Measurements from ENCODE around the gene EFNB3.

DNA sequence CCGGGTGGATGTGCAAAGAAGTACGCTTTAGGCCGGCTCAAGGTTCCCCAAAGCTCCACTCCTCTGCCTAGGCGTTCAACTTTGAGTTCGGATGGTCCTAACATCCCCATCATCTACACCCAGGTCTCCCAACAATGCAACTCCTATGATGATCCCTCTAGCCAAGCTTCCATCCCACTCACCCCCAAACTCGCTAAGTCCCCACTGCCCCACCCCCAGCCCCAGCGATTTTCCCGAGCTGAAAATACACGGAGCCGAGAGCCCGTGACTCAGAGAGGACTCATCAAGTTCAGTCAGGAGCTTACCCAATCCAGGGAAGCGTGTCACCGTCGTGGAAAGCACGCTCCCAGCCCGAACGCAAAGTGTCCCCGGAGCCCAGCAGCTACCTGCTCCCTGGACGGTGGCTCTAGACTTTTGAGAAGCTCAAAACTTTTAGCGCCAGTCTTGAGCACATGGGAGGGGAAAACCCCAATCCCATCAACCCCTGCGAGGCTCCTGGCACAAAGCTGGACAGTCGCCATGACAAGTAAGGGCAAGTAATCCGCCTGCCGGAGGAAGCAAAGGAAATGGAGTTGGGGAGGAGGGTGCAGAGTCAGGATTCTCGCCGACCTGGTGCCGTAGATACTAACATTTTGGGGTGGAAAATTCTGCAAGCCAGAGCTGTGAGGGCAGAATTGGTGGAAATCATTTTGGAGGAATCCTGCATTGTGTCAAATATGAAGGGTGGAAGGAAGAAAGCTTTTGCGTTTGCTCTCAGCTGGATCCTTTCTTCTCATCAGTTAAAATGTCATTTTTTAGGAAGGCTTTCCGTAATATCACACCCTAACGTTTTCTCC, 17.7 kb upstream of the EFNB3 start, which contains the start of gene TP53:
- 0 out of 3 replicates have a peak, but pooled peaks of 1 of the 2 experiments have one; percentile 10 for TF ChIP-seq EP300 (IDR thresholded peaks at IDR 0.05; ENCODE audit: borderline replicate concordance in 1 of 2, low read depth in 2 of 2, low read length in 2 of 2)
- TF ChIP-seq, protein P1, sequence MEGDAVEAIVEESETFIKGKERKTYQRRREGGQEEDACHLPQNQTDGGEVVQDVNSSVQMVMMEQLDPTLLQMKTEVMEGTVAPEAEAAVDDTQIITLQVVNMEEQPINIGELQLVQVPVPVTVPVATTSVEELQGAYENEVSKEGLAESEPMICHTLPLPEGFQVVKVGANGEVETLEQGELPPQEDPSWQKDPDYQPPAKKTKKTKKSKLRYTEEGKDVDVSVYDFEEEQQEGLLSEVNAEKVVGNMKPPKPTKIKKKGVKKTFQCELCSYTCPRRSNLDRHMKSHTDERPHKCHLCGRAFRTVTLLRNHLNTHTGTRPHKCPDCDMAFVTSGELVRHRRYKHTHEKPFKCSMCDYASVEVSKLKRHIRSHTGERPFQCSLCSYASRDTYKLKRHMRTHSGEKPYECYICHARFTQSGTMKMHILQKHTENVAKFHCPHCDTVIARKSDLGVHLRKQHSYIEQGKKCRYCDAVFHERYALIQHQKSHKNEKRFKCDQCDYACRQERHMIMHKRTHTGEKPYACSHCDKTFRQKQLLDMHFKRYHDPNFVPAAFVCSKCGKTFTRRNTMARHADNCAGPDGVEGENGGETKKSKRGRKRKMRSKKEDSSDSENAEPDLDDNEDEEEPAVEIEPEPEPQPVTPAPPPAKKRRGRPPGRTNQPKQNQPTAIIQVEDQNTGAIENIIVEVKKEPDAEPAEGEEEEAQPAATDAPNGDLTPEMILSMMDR (IDR thresholded peaks at IDR 0.05; ENCODE audit: control extremely low read depth in 1 of 3, insufficient read depth in 1 of 3, low read depth in 1 of 3, low read length in 3 of 3): peak in 1 of 3 experiments; percentile 9; a peak in 1 of 4 replicates

Data from H1 (cell line).